Amniotic epithelial cell (primary cell): Measurements from ENCODE around the gene RYK.

ENCODE experiments used
- DNase-seq: peaks from one replicate; pipeline ENCODE4 v3.0.0-alpha.2; 2010; ENCODE audit warnings: low read depth

The RYK gene

GRCh38 chr3:134148534-134148933, 102.1 kb downstream of the RYK start:
- DNase-seq: no peak

DNA sequence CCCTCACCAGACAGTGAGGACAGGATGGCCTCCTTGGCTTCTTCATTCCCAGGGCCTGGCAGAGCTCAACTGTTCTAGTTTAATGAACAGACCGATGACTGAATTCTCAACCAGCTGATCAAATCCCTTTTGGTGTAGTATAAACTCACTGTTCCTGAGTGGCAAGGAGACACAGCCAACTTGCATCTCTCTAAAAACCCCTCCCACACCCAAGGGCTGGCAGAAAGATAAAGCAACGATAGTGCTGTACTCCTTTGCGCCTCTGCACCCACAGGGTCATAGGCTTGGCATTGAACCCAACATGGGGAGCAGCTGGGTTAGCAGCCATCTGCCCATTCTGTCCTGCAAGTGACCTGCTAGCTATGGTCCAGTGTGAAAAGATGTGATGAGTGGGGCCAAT, 103.2 kb downstream of the RYK start:
- DNase-seq: no peak

GRCh38 chr3:134146666-134147065, 104.0 kb downstream of the RYK start:
- DNase-seq: no peak

- no peak for DNase-seq
Observed at GRCh38 chr3:134145183-134145582, 105.5 kb downstream of the RYK start.

GRCh38 chr3:134144694-134145093, 106.0 kb downstream of the RYK start:
- no peak for DNase-seq

DNA sequence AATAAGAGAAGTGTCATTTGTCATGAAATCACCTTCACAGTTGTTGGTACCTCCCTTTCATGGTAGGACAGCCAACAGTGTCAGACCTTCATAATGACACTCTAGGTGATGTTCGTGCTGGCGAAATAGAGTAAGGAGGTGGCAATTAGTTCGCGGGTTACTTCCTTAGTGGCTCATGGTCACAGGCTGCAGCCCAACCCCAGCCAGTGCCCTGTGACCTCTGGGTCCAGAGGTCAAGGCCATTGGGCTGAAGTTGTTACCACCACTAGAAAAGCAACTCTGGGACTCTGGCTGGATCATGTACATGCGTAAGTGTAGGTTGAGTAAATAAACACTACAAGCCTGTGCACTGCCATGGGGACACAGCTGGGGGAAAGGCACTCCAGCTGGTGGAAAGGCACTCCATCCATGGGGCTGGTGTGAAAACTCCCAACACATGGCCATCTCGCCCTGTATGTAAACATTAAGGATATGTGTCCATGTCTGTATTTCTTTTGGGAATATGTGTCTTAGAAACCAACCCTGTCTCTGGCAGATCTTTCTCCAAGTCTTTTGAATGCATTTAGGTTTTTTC, 106.7 kb downstream of the RYK start:
- no peak for DNase-seq

- no peak for DNase-seq
Observed at GRCh38 chr3:134136604-134137003, 114.1 kb downstream of the RYK start.

DNA sequence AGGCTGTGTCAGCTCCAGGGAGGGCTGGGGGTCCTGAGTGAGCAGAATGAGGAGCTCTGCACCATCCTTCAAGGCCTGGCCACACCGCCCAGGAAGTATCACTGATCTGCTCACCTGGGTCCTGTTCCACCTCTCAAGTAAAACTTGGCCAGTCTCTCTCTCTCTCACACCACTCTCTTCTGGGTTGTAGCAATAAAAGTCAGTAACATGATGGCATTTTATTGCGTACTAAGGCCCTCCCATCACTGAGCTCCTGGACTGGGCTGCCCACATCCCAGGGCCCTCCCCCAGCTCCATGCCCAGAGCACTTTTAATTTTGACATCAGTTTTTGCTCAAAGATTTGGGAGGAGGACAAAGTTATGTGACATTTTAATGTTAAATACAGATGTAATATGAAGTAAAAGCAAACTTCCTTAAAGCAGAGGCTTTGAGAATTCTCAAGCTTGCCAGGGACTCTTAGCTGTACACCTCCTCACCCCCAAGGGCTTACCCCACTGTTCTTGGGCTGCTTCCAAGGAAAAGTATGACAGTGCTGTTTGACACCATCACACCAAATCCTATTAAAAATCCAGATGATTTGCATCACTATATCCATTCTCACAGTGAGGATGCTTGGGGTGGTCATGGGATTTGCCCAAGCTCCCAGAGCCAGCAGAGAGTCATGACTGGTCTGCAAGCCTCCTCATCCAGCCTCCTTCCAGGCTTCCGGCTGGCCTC, 115.8 kb downstream of the RYK start:
- no peak for DNase-seq

DNA sequence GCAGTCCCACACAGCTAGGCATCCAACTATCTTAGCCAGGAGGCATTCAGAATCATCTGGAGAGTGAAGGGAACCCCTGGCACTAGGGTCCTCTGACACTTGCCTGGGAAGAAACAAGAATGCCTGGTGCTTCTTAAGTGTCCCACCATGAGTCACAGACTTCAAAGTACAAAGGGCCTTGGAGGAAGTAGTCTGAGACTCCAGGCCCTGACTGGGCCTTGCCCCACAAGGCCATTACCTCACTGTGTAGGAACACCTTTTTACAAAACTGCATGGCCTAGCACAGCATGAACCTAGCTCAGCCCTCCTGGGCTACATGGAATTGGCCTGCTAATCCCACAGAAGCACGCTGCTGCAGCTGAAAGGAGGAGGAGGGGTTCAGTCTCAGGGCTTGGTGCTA, 116.4 kb downstream of the RYK start:
- DNase-seq: no peak

DNA sequence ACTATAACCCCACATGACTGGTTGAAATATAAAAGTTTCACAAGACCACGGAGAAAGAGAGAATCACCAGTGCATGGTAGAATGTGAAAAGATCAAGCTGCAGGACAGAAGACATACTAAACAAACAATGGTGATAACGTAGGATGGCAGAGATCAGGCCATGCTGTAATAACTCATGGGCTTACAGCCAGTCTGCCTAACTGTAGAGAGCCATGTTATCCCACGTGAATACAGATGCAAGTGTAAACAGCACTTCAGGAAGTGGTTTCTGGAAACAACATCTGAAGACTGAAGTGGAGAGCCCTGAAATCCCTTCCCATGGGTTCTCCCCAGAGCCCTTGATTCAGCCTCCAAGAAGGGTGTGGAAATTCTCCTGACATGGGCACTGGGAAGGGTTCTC, 117.7 kb downstream of the RYK start:
- DNase-seq: peak; percentile 62

- no peak for DNase-seq
Observed at GRCh38 chr3:134126153-134126552, 124.5 kb downstream of the RYK start.

- DNase-seq: no peak
Observed at GRCh38 chr3:134114726-134115125, 135.9 kb downstream of the RYK start.

GRCh38 chr3:134111616-134112015, 139.0 kb downstream of the RYK start:
- DNase-seq: no peak

- no peak for DNase-seq
Observed at GRCh38 chr3:134110963-134111362, 139.7 kb downstream of the RYK start.
